HG03442 (cell line): ENCODE results near the gene COL5A2.
A peak's percentile ranks its signal among the peaks of the same experiment; 100 is the strongest.

Source experiments
- ATAC-seq: cut with Tn5 transposase; IDR thresholded peaks from one replicate; pipeline ENCODE4 v1.9.1; 2021; ENCODE audit warnings: mild to moderate bottlenecking, moderate library complexity; ENCODE audit not compliant: unreplicated experiment

COL5A2 gene

DNA sequence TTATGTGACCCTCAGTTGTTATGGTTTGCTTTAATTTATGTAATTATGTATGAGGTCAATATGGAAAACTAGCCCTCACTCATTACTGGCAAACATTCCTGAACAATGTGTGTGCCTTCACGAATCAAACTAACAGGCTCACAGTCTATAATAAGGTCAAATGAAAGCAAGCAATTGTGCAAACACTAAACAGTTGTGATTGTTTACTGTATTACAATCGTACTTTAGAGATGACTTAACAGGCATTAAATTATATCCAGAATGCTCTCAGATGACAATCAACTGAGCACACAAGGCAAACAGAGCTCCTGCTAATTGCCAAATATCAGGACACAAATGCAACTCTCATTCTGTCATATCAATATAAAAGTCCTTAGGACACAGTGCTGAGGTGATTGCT, 29.5 kb downstream of the COL5A2 start:
- ATAC-seq, result no peak

DNA sequence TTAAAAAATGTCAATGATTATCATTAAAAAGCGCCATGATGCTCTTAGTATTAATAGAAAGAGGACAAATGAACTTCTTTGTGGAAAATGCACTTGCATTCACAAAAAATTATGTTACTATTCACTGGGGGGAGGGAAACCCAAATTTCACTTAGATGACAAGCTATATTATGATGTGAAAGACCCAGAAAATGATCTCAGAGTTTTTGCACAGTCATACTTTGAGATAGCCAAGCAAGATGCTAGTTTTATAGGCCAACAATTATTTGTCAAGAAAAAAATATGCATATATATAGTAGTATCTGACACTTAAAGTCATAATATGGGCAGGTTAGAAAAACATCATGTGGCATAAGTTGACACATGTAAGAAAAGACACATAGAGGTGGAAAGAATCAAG, 31.6 kb downstream of the COL5A2 start:
- ATAC-seq, result no peak

DNA sequence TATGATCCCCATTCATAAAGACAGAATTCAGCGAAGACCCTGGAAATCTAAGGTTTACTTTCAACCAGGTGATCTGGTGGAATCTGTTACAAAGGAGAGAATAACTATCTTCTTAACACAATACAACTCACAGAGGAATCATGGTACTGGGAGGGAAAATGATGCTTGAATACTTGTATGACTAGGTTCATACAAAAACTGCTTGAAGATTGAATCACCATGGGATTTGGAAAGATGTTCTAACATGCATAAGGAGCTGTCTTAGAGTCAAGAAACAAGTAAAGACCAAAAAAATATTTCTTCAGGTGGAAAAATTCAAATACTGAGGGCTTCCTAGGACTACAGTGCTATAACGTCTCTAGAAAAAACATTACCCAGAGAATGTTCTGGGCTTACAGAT, 32.2 kb downstream of the COL5A2 start:
- no peak for ATAC-seq

DNA sequence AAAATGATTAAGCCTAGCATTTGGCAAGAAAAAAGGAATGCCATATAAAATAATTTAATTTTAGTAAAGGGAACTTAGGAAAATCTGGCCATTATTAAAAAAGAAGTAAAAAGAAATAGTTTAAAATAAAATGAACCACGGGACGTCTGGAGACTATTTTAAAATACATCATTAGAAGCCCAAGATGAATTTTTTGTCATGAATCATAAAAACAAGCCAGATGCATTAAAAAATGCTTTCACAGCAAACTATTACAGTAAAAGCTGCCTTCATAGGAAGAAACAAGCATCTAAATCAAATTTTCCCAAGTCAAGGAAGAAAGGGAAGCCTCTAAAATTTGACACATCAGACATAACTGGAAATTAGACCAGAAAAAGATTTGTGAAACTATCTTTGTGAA, 33.0 kb downstream of the COL5A2 start:
- no peak for ATAC-seq

DNA sequence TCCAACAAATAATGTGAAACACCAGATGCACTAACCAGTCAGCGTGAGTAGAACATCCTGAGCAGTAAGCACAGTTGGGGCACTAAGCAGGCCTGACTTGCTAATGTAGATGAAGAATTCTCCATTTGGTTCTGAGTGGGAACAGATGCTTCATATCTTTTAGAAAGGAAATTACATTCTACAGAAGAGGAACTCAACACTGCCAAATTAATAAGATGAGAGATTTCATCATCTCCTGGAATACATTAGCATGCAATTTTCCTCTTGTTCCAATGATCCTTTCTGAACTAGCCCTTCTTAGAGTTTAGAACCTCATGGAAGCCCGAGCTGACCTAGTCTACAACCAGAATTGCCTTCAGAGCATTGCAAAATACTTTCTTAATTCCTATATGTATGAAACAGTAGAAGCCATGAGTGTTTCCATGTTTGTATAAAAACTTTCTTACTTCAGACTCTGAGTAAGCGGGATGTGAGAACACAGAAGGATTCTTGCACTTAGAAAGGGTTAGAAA, 34.8 kb downstream of the COL5A2 start:
- ATAC-seq, result no peak

DNA sequence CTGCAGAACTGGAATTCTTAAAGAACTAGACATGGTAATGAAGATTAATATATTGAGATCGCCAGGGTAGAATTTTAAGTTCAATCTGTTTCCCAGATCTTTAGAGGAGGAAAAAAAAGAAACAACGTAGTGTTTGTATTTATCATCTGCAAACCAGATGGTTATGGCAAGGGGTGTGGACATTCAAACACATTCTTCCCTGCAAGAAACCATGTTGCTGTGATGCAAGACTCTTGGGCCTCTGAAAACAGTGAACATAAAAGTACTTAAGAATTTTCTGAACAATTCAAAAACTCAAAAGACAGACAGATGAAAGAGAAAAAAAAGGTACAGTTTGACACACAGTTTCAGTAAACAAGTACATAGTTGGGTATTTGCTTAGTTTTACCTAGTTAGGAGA, 35.6 kb downstream of the COL5A2 start:
- ATAC-seq, result no peak

DNA sequence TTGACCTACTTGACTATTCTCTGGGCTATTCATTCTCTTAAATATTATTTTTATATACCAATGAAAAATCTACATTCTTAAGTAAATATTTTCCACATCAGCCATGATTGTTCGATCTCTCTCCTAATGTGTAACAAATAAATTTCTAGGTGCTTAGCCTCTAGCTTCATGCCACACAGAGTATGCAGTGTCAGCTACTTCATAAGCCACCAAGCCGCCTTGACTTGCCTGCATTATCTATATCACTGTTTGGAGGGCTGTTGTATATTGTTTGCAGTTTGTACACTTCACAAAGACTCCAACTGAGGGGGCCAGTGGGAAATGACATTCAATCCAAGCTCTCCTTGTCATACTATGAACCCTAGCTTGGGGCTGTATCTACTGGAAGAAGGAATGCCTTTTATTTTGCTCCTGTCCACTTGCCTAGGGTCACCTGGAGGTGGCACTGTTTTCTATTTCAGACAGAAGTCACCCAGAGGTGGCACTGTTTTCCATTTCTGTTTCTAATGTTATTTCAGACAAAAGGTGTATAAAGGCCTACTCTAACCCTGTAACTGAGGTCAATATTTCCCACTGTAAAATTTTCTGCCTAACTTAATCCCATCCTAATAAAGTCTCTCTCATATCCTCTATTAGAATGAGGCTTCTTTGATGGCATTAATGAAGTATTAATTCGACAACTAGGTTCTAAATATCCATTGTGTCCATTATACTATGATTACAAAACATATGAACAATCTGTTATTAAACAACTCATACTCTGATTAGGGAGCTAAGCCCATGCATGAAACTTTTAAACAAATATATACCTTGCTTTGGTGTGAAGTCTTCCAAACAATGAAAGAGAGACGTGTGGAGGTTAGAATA, 36.4 kb downstream of the COL5A2 start:
- peak; percentile 99 for ATAC-seq

DNA sequence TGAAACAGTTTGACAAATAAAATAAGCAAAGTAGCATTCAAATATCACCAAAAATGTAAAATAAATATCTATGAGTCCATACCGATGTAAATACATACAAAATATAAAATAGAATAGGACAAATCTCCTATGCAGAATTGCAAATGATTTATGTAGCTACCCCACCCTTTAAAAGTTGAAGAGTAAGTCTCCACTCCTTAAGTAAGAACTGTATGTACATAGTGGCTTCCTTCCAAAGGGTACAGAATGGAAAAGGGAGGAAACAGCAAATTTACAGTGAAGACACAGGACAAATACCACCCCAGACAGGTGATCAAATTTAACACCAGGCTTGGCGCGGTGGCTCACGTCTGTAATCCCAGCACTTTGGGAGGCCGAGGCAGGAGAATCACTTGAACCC, 40.8 kb downstream of the COL5A2 start:
- no peak for ATAC-seq

DNA sequence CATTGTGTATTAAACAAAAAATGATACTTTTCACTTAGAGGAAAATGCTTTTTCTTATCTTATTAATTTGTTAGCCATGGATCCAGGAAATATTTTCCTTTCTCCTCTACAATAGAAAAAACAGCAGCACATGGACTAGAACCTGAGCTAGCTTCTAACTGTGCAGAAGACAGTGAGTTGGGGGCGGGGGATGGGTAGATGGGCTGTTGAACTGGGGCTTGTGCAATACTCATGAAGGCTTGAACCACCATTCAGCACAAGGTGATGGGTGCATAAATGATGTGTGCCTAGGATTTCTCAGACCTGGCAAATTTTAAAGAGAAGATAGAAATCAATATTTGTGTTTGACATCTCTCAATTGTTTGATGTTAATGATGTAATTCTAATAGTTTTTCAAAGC, 42.0 kb downstream of the COL5A2 start:
- no peak for ATAC-seq

DNA sequence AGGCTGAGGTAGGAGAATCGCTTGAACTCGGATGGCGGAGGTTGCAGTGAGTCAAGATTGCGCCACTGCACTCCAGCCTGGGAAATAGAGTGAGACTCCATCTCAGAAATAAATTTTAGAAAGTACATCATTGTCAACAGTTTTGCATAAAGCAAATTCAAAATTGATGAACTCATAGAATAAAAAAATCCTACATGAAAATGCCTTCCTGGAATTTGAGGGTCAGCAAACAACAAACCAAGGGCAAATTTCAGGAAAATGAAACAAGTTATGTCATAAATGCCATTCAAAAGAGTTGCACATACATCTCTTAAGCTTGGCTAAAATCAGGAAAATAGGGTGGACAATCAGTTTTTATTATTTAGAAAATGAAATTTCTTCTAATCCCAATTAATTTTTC, 45.1 kb downstream of the COL5A2 start:
- no peak for ATAC-seq

DNA sequence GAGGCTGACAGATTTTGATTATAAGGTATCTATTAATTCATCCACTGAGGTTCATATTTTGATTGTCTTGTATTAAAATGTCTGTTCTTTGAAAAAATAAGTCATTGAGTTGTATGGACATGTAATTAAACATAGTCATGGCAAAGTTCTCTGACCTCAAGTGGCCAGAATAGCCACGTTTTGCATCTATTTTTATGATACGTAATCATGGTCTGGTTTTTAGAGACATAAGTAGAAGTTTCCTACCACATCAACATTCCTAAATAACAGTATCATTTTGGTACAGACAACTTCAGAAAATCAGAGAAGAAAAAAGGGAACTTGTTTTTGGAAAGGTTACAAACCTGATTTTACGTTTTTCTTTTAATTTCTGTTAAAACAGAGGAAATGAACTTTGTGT, 47.6 kb downstream of the COL5A2 start:
- no peak for ATAC-seq

DNA sequence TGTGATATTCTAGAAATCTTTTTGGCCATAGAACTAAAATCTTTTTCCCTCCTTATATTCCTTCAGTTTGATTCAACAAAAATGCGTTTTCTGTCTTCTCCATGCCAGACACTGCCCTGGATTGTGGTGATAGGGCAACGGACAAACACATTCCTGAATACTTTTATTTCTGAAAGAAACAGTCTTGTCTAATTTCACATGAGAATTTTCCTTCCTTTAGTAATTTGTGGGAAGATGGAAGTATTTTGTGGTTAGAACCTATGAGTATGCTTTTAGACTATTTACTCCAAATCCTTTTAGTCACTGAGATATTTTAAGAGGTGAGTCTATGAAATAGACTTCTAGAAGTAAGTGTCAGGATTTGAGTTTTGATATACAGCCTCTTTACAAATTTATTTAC, 49.6 kb downstream of the COL5A2 start:
- no peak for ATAC-seq

DNA sequence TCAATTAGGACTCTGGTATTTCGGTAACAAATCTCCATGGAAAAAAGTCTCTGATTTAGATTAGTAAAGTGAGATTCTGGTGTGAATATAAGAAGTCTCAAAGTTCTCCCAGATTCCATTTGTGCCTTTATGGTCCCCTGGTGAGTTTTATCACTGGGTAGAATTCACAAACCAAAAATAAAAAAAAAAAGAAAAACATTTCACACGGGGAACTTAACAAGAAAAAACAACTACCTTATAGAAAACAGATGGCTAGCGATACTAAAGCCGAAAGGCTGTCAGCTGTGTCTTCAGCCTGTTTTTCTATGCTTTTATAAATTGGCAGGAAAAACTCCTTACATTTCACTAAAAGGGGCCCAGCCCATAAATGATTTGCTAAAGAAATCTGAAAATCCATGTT, 50.6 kb downstream of the COL5A2 start:
- no peak for ATAC-seq

DNA sequence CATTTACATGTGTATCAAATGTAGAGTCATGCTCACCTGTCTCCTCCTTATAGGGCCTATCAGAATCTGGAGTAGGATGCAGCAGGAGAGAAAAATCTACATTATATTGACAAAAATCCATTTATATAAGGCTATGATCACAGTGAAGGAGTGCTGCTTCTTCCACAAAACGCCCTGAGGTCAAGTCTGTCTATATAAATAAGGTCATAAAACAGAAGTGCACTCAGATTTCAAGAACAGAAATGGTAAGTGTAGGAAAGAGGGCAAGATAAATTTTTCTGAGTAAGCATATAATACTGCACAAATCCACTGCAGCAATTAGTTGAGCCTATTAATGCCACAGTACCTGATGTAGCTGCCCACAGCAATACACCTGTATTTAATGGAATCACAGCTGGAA, 51.8 kb downstream of the COL5A2 start:
- no peak for ATAC-seq

DNA sequence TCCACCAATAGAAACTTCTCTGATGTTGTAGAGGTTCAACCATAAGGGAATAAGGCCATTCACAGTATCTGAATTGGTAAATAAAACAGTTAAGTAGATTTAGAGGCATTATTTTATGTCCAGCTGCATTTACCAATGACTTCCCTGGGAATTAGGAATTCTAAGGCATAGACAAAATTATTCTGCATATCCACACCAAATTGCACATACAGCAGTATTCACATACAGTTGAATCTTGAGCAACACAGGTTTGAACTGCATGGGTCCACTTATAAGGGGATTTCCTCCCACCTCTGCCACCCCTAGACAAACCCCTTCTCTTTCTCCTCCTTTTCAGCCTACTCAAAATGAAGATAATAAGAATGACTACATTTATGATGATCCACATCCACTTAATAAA, 54.4 kb downstream of the COL5A2 start:
- ATAC-seq, result no peak

DNA sequence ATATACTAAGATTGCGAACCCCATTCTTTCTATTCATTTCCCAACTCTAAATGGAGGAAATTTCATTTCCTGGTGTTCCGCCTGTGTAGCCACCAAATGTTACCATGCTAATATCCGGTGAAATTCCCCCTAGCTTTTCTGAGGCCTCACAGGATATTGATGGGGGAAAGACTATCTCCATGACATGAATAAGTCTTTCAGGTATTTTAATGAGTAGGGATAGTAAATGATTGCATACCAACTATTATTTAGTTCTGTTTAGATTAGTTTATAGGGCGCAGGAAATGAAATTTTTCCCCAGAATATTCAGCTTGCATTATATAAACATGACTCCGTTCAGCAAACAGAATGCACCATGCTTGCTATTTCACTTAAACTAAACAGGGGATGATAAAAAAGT, 55.4 kb downstream of the COL5A2 start:
- no peak for ATAC-seq

DNA sequence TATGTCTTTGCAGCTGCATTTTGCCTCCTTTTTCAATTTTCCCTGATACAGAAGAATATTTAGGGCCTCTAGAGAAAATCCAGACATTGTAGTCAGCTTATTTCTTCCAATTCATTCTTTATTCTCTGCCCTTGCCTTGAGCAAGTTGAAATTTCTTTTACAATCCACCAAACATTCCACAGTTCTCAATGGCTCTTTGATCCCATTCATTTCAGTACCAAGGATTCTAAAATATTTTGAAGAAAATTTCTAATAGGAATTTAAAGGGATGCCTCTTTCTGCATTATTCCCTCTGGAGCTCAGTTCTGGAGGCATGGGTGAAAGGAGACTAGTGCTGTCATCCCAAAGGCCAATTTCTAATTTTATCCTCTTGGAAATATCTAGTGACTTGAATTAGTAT, 61.2 kb downstream of the COL5A2 start:
- no peak for ATAC-seq

DNA sequence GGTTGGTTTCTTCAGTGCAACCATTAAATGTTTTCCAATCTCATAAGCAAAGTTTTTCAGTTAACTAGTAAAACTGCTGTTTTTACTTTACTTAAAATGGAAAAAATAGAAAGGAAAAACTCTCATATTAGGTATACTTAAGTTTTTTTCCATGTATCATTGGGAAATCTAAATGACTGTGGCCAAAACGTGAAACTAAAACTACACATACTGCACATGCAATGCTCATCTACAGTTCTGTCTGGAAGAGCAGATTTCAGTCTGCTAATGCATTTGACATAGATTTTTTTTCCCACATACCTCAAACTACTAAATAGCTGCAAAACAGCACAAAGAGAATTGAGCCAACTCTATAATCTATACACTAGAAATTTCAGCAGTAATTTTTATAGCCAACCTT, 62.6 kb downstream of the COL5A2 start:
- ATAC-seq, result no peak

DNA sequence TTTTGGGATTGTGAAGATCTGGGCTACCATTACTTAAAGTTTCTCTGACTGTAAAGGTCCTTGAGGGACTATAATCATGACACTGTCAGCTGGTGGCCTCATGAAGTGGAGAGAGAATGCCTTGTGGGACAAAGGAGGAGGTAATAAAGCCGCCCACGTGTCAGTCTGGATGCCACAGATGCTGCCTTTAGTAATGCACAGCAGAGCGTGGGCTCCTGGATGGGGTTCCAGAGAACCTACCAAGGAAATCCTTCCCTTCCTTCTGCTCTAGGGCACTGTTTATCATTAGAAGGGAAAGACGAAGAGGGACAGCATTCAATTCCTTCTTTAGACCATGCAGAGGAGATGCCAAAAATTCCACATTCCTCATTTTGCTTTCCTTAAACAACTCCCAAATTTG, 63.5 kb downstream of the COL5A2 start:
- ATAC-seq, result no peak

DNA sequence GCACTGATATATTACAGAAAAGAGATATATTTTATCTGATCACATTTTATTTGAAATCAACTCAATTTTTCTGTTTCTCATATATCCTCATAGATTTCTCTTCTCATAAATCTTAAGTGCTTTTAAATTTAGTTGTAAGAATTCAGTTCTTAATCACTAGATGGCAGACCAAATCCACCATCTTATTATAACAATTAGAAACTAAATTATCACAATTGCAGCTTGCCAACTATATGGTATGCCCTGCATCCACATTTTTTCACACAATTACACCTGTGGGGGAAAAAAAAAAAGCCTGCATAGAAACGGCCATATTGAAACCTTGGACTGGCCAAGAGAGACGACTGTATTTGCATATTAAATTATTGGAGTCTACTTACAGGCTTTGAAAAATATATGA, 64.4 kb downstream of the COL5A2 start:
- ATAC-seq, result no peak

DNA sequence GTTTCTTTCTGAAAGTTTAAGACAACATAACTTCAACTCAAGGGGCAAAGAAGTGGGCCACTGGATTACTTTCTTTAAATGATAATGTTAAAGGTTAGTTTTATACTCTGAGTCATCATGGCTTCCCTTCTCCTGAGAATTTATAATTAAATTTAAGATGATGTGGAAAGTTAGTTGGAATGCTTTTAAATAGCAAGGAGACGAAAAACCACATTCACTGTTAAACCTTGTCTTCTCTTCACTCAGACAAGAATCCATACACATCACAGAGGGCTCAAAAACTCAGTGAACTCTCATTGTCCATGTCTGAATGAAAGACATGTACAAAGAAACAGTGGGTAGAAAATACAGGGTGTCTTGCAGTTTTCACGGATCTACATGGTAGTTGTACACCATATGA, 65.6 kb downstream of the COL5A2 start:
- no peak for ATAC-seq

DNA sequence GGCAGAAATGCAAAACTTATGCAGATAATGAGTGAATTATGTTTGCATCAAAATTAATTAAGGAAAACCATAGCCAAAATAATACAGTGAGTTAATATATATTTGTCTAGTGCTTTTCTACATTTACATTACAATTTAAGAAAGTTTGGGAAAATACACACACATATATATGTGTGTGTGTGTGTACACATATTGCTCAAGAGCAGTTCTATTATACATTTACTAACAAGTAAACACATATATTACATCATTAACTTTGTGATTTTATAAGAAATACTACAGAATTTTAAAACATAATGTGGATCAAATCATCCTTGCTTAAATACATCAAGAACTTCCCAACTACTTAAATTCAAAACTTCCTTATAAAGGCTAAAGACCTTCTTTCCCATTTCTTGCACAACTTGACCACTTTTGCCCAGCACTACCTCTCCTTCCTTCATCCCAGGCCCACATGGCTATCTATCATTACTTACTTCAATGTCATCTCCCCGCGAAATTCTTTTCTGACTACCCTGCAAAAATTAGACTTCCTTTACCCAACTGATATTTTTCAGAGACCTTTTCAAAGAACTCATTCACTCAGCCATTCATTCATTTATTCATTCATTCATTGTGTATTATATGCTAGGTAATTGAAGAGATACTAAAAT, 68.4 kb downstream of the COL5A2 start:
- no peak for ATAC-seq
